GM10266 (cell line): Measurements from ENCODE around the gene GCDH.

Experiments
- DNase-seq: peaks from one replicate; pipeline ENCODE4 v3.0.0; 2012; ENCODE audit errors: extremely low spot score
- CTCF ChIP-seq: IDR thresholded peaks from 2 replicates; pipeline ENCODE4 v1.5.1; 2012; ENCODE audit warnings: mild to moderate bottlenecking, low read depth; ENCODE audit not compliant: control insufficient read depth, insufficient read depth; ENCODE audit errors: missing control alignments

Gene GCDH

GRCh38 chr19:12918253-12918652, 27.3 kb downstream of the GCDH start:
- no peak for DNase-seq
- TF ChIP-seq CTCF = no peak

GRCh38 chr19:12921047-12921446, 30.1 kb downstream of the GCDH start:
- no peak for DNase-seq
- TF ChIP-seq CTCF = no peak

- TF ChIP-seq CTCF = no peak
- no peak for DNase-seq
These were observed 32.0 kb downstream of the GCDH start for GRCh38 chr19:12922959-12923358.

GRCh38 chr19:12924621-12925310, 33.8 kb downstream of the GCDH start:
- DNase-seq = no peak
- no peak for TF ChIP-seq CTCF

GRCh38 chr19:12930002-12930645, 39.2 kb downstream of the GCDH start:
- TF ChIP-seq CTCF = no peak
- DNase-seq = no peak

GRCh38 chr19:12932392-12933286, 41.7 kb downstream of the GCDH start:
- DNase-seq = no peak
- no peak for TF ChIP-seq CTCF
